SK-N-SH (cell line): ENCODE results near the gene ABCB10. TPM values are rescaled to one million over a fixed set of nuclear protein-coding genes. Genes with fewer than 3 reads are reported as not detected.

Experiments used
- CTCF ChIA-PET: fragments of 300-600, 350-600 bp; formaldehyde crosslinking; extraction: SDS; loops from one replicate; lab custom pipeline; 2021; lab: Yijun Ruan, JAX
- POLR2A ChIA-PET: fragments of 350-600 bp; sonication (Branson Sonifier 250); formaldehyde crosslinking; extraction: SDS; loops from one replicate; lab custom pipeline; 2020; ENCODE audit warnings: antibody characterized with exemption, inconsistent platforms; lab: Yijun Ruan, JAX
- DNase-seq: peaks from one replicate; pipeline ENCODE4 v3.0.0; 2012
- H2AFZ ChIP-seq: fragments of 200-600 bp; sonication (generic); 2 replicates; pipeline ENCODE4 v1.8.1; 2016; ENCODE audit warnings: antibody characterized with exemption, mild to moderate bottlenecking, low read depth
- H3F3A ChIP-seq: fragments of 200-600 bp; sonication (generic); replicated peaks from 2 replicates; pipeline ENCODE3; 2016; ENCODE audit warnings: antibody characterized with exemption, mild to moderate bottlenecking; ENCODE audit not compliant: insufficient read depth
- H3K27ac ChIP-seq, 2 experiments: fragments of 200-500 bp in 1 of 2; fragments of 200-600 bp in 1 of 2; sonication (Bioruptor generic) in 1 of 2; sonication (generic), shearing (Covaris generic) in 1 of 2; 2 replicates each; pipeline versions ENCODE4 v1.5.1 to v1.6.1; 2014 to 2016; ENCODE audit warnings: low read depth in 2 of 2, inconsistent platforms in 1 of 2, low read length in 1 of 2, mild to moderate bottlenecking in 1 of 2, mixed read lengths in 1 of 2
- H3K27me3 ChIP-seq: fragments of 200-600 bp; sonication (generic), shearing (Covaris generic); 2 replicates; pipeline ENCODE4 v1.6.1; 2016; ENCODE audit warnings: mixed run types; ENCODE audit not compliant: insufficient read depth
- H3K36me3 ChIP-seq, 2 experiments: fragments of 200-500 bp in 1 of 2; fragments of 200-600 bp in 1 of 2; sonication (Bioruptor generic) in 1 of 2; sonication (generic) in 1 of 2; replicated peaks in 1 of 2; 2 replicates each; pipeline versions ENCODE3 to v1.5.1; 2014 to 2016; ENCODE audit warnings: low read length in 1 of 2, mild to moderate bottlenecking in 1 of 2; ENCODE audit not compliant: insufficient read depth in 2 of 2, control insufficient read depth in 1 of 2
- H3K4me1 ChIP-seq, 2 experiments: fragments of 200-500 bp in 1 of 2; fragments of 200-600 bp in 1 of 2; sonication (Bioruptor generic) in 1 of 2; sonication (generic), shearing (Covaris generic) in 1 of 2; 2 replicates each; pipeline versions ENCODE4 v1.5.1 to v1.6.1; 2014 to 2016; ENCODE audit warnings: low read depth in 1 of 2, low read length in 1 of 2, mixed run types in 1 of 2; ENCODE audit not compliant: insufficient read depth in 2 of 2, control insufficient read depth in 1 of 2
- H3K4me2 ChIP-seq: fragments of 200-600 bp; sonication (generic), shearing (Covaris generic); 2 replicates; pipeline ENCODE4 v1.6.1; 2017; ENCODE audit warnings: mixed run types
- H3K4me3 ChIP-seq, 2 experiments: fragments of 200-500 bp in 1 of 2; fragments of 200-600 bp in 1 of 2; sonication (Bioruptor generic) in 1 of 2; sonication (generic), shearing (Covaris generic) in 1 of 2; 2 replicates each; pipeline versions ENCODE4 v1.5.1 to v1.8.1; 2014 to 2016; ENCODE audit warnings: low read depth in 2 of 2, inconsistent platforms in 1 of 2, low read length in 1 of 2, mild to moderate bottlenecking in 1 of 2, mixed read lengths in 1 of 2, moderate library complexity in 1 of 2
- H3K79me2 ChIP-seq: fragments of 200-600 bp; sonication (generic); 2 replicates; pipeline ENCODE4 v1.8.1; 2017; ENCODE audit warnings: mild to moderate bottlenecking; ENCODE audit not compliant: insufficient read depth
- H3K9ac ChIP-seq: fragments of 200-600 bp; sonication (generic); 2 replicates; pipeline ENCODE4 v1.6.1; 2017; ENCODE audit warnings: mixed run types
- H3K9me2 ChIP-seq: fragments of 200-600 bp; sonication (generic); 2 replicates; pipeline ENCODE4 v1.6.1; 2017; ENCODE audit warnings: mixed run types
- H3K9me3 ChIP-seq: fragments of 200-600 bp; sonication (generic); 2 replicates; pipeline ENCODE4 v1.6.1; 2017; ENCODE audit warnings: mixed run types, mild to moderate bottlenecking, moderate library complexity
- H4K20me1 ChIP-seq: fragments of 200-600 bp; sonication (generic); 2 replicates; pipeline ENCODE4 v1.6.1; 2017; ENCODE audit warnings: mild to moderate bottlenecking, mixed run types; ENCODE audit not compliant: insufficient read depth
- CTCF ChIP-seq: fragments of 200-600 bp; sonication (generic); IDR thresholded peaks from 2 replicates; pipeline ENCODE4 v1.6.1; 2017; ENCODE audit warnings: antibody characterized with exemption, mild to moderate bottlenecking, moderate library complexity
- FOSL2 ChIP-seq: IDR thresholded peaks from 2 replicates; pipeline ENCODE4 v1.4.0; 2012; ENCODE audit warnings: low read depth, mild to moderate bottlenecking, moderate library complexity, borderline replicate concordance
- GATA2 ChIP-seq: sonication (generic); formaldehyde crosslinking; IDR thresholded peaks from 2 replicates; pipeline ENCODE4 v1.5.0; 2020; ENCODE audit warnings: mild to moderate bottlenecking, missing genetic modification reagents
- JUND ChIP-seq: IDR thresholded peaks from 2 replicates; pipeline ENCODE4 v1.4.0; 2012
- NFIC ChIP-seq: IDR thresholded peaks from 2 replicates; pipeline ENCODE4 v1.4.0; 2012; ENCODE audit warnings: borderline replicate concordance
- PBX3 ChIP-seq: IDR thresholded peaks from 2 replicates; pipeline ENCODE4; 2012
- RAD21 ChIP-seq: IDR thresholded peaks from 2 replicates; pipeline ENCODE4 v1.6.1; 2012; ENCODE audit warnings: mild to moderate bottlenecking, low read length
- WGBS: methylation state at CpG from one replicate; pipeline ENCODE4 v1.1.6; 2017; ENCODE audit warnings: low lambda C conversion rate; 5-methylcytosine and 5-hydroxymethylcytosine counted together
- polyA plus RNA-seq, 3 experiments: library from polyadenylated mRNA; depleted of rRNA; stranded (reverse); fragments of >200 nt; gene quantifications; 2 replicates each; pipeline ENCODE4 v1.2.3, GENCODE V29; 2012

Gene ABCB10
- polyA plus RNA-seq, 1 of the 3 experiments (the other 2 are of a cell fraction): 5.7 TPM

GRCh38 chr1:229547542-229547941 is 11.0 kb downstream of the ABCB10 start:
- 95% methylated on average over 7 of the region's 7 CpGs for WGBS
- H3K4me1 ChIP-seq: no peaks in the 10 kb centered on the region; a peak in 1 of 4 replicates
- H3K9me2 ChIP-seq: no peaks in the 10 kb centered on the region
- no peak overlapping the region for H3K9ac ChIP-seq
- ChIA-PET CTCF (no interaction called here), POLR2A (no interaction called here)
- no peaks in the 10 kb centered on the region for H3K9me3 ChIP-seq
- H4K20me1 ChIP-seq: no peaks in the 10 kb centered on the region
- TF ChIP-seq NFIC (no peak), JUND (no peak), FOSL2 (no peak)
- no peak for DNase-seq
- H3K27ac ChIP-seq: no peak overlapping the region
- H2AFZ ChIP-seq: no peak overlapping the region
- no peaks in the 10 kb centered on the region for H3F3A ChIP-seq
- H3K4me2 ChIP-seq: no peak overlapping the region
- peaks cover 12 to 22% of the 10 kb centered on the region in 2 experiments for H3K36me3 ChIP-seq
- no peaks in the 10 kb centered on the region for H3K27me3 ChIP-seq
- peaks cover 35% of the 10 kb centered on the region; the same call in 1 of the 2 replicates for H3K79me2 ChIP-seq
- H3K4me3 ChIP-seq: no peak overlapping the region

- Histone ChIP-seq H3K9me3 (no peaks in the 10 kb centered on the region), H3K27ac (no peak overlapping the region), H3F3A (no peaks in the 10 kb centered on the region), H3K27me3 (no peaks in the 10 kb centered on the region), H3K36me3 (peaks cover 25 to 29% of the 10 kb centered on the region in 2 experiments), H3K79me2 (peaks cover 9% of the 10 kb centered on the region; the same call in 1 of the 2 replicates), H3K4me1 (no peaks in the 10 kb centered on the region), H4K20me1 (no peaks in the 10 kb centered on the region), H2AFZ (no peak overlapping the region), H3K4me2 (no peak overlapping the region), H3K9ac (no peak overlapping the region), H3K9me2 (no peaks in the 10 kb centered on the region), H3K4me3 (no peak overlapping the region)
- POLR2A ChIA-PET: no interaction called here
- WGBS: 86% methylated on average over 1 of the region's 1 CpG
- TF ChIP-seq CTCF (no peak), RAD21 (no peak)
- CTCF ChIA-PET: no interaction called here
- DNase-seq: no peak
Measured at GRCh38 chr1:229544587-229544986, 13.9 kb downstream of the ABCB10 start.

- no peak overlapping the region for H3K4me2 ChIP-seq
- DNase-seq: no peak
- no peaks in the 10 kb centered on the region for H3K9me2 ChIP-seq
- no peaks in the 10 kb centered on the region for H3F3A ChIP-seq
- ChIA-PET POLR2A (no interaction called here), CTCF (interaction anchor here (1.2 kb wide), 1 partner anchor 16 kb away, joined by 3 read pairs; no protein-coding TSS in a partner anchor)
- no peaks in the 10 kb centered on the region; the same call in 1 of the 2 replicates for H3K79me2 ChIP-seq
- 97% methylated on average over 6 of the region's 6 CpGs for WGBS
- H3K9me3 ChIP-seq: no peaks in the 10 kb centered on the region
- no peaks in the 10 kb centered on the region for H3K27me3 ChIP-seq
- no peak overlapping the region for H3K4me3 ChIP-seq
- H3K27ac ChIP-seq: no peak overlapping the region
- H3K4me1 ChIP-seq: no peaks in the 10 kb centered on the region
- TF ChIP-seq PBX3 (no peak), GATA2 (CRISPR knock-in tag) (no peak)
- H3K9ac ChIP-seq: no peak overlapping the region
- H2AFZ ChIP-seq: no peak overlapping the region
- H3K36me3 ChIP-seq: peaks cover 21 to 33% of the 10 kb centered on the region in 2 experiments
- no peaks in the 10 kb centered on the region for H4K20me1 ChIP-seq
Measured at GRCh38 chr1:229539863-229540506, 18.5 kb downstream of the ABCB10 start.
